Neural progenitor cell (in vitro differentiated cells): ENCODE data around the gene HTATSF1.

Source experiments
- EZH2phosphoT487 ChIP-seq: fragments of 200-600 bp; sonication (generic); IDR thresholded peaks from 2 replicates; pipeline ENCODE4 v1.6.1; 2017; ENCODE audit warnings: antibody characterized with exemption
- TF ChIP-seq, protein P1 (sequence below): fragments of 200-600 bp; sonication (generic); IDR thresholded peaks from 2 replicates; pipeline ENCODE4 v1.5.1; 2017; ENCODE audit warnings: antibody characterized with exemption, mild to moderate bottlenecking

DNA sequence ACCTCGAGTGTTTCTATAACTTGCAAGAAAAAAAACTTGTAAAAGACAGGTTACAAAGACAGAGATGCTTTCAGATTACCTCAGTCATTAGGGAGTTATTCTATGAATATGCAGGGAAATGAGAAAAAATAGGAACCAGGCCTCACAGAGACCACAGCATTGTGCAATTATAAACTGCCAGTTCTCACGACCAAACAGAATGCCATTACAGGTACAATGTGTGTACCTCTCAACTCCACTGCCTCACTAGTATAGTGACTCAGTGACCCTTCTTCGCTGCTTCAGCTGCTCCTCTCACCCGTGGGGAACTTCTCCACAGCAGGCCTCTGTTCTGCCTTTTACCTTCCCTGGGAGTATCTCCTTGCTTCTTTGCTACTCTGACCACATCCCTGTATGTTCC is 2.3 kb upstream of the HTATSF1 start:
- TF ChIP-seq, protein P1, sequence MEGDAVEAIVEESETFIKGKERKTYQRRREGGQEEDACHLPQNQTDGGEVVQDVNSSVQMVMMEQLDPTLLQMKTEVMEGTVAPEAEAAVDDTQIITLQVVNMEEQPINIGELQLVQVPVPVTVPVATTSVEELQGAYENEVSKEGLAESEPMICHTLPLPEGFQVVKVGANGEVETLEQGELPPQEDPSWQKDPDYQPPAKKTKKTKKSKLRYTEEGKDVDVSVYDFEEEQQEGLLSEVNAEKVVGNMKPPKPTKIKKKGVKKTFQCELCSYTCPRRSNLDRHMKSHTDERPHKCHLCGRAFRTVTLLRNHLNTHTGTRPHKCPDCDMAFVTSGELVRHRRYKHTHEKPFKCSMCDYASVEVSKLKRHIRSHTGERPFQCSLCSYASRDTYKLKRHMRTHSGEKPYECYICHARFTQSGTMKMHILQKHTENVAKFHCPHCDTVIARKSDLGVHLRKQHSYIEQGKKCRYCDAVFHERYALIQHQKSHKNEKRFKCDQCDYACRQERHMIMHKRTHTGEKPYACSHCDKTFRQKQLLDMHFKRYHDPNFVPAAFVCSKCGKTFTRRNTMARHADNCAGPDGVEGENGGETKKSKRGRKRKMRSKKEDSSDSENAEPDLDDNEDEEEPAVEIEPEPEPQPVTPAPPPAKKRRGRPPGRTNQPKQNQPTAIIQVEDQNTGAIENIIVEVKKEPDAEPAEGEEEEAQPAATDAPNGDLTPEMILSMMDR, result no peak
- no peak for TF ChIP-seq EZH2phosphoT487
